Measurements from ENCODE around the gene LYPD3.

The LYPD3 gene

GRCh38 chr19:43486412-43486811, 21.0 kb upstream of the LYPD3 start:
- DNase-seq (ENCODE audit: low read depth in 2 of 2, low spot score in 1 of 2): no peak

DNA sequence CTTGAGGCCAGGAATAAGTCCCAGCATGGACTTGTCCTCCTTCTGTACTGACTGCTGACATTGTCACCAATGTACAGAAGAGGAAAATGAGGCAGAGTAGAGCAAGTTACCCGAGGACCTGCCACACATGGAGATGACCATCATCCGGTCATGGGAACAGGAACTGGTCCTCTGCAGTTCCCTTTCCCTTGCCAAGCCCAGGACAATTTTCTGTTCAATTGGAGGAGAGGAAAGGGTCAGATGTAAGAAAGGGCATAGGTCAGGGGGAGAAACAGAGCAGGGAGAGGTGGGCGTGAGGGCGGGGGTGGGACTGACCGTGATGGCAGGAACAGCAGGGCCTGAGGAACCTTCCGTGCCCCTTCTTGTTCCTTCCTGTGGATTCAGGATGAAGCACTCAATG, 20.5 kb upstream of the LYPD3 start:
- no peak for DNase-seq (ENCODE audit: low read depth in 2 of 2, low spot score in 1 of 2)

DNA sequence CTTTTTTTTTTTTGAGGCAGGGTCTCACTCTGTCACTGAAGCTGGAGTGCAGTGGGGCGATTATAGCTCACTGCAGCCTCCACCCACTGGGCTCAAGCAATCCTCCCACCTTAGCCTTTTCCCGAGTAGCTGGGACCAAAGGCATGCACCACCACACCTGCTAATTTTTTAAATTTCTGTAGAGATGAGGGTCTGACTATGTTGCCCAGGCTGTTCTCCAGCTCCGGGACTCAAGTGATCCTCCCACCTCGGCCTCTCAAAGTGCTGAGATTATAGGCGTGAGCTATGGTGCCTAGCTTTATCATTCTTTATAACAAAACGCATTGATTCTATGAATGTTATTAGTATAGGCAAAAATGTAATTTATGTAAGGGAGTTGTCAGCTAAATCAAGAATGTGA, 17.9 kb upstream of the LYPD3 start:
- no peak for DNase-seq (ENCODE audit: low read depth in 2 of 2, low spot score in 1 of 2)

DNA sequence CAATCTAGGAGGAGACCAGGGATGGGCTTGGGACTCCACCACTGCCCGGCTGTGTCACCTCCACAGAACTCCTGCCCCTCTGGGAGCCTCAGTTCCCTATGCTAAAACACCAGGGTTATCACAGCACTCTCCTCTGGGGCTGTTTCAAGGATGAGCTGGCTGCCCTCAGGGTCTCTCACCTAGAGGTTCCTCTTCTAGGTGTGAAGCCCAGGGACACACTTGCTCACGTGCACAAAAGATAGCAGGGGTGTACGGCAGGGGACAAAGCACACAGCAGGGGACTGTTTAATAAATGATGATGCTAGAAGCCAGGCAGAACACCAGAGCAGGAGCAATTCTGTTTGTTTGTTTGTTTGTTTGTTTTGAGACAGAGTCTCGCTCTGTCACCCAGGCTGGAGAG, 16.8 kb upstream of the LYPD3 start:
- DNase-seq (ENCODE audit: low read depth in 2 of 2, low spot score in 1 of 2): no peak

DNA sequence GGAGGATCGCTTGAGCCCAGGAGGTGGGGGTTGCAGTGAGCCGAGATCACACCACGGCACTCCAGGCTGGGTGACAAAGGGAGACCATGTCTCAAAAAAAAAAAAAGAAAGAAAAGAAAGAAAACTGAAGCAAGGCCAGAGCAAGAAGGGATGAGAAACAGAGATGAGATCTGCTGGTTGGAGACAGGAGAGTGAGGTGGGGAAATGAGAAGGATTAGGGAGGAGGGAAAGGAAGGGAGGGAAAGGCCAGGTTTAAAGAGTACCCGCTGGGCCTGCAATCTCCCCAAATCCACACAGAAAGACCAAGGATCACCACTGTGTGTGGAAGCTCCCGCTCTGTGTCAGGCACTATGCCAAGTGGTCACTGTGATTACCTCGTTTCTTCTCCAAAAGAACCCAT, 16.3 kb upstream of the LYPD3 start:
- no peak for DNase-seq (ENCODE audit: low read depth in 2 of 2, low spot score in 1 of 2)

DNA sequence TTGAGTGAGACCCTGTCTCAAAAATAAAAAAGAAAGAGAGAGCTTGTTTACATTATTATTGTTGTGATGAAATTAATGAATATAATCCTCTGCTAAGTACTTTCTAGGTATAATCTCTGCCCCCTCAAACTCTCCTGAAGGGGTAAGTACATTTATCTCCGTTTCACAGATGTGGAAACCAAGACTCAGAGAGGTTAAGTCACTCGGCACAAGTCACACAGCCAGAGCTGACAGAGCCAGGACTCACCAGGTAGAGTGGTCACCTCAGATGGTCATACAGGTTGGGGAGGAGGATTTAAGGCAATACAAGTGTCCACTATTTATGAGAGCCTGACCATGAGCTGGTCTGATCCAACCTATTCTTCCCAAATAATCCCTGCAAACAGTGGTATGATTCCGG, 15.2 kb upstream of the LYPD3 start:
- no peak for DNase-seq (ENCODE audit: low read depth in 2 of 2, low spot score in 1 of 2)

- no peak for DNase-seq (ENCODE audit: low read depth in 2 of 2, low spot score in 1 of 2)
Measured at GRCh38 chr19:43479961-43480561, 14.7 kb upstream of the LYPD3 start.

- no peak for DNase-seq (ENCODE audit: low read depth in 2 of 2, low spot score in 1 of 2)
Measured at GRCh38 chr19:43479226-43479625, 13.8 kb upstream of the LYPD3 start.

DNA sequence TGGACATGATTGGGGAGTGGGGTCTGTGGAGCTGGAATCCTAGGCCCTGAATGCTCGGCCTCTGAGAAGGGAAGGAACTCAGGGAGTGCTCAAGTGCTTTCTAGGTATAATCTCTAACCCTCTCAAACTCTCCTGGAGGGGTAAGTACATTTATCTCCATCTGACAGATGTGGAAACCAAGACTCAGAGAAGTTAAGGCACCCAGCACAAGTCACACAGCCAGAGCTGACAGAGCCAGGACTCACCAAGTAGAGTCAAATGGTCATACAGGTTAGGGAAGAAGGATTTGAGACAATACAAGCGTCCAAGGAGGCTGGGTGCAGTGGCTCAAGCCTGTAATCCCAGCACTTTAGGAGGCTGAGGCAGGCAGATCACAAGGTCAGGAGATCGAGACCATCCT, 12.9 kb upstream of the LYPD3 start:
- no peak for DNase-seq (ENCODE audit: low read depth in 2 of 2, low spot score in 1 of 2)

- no peak for DNase-seq (ENCODE audit: low read depth in 2 of 2, low spot score in 1 of 2)
Measured at GRCh38 chr19:43476606-43477005, 11.2 kb upstream of the LYPD3 start.

GRCh38 chr19:43474986-43475705, 9.7 kb upstream of the LYPD3 start:
- peak; percentile 90 to 92 for DNase-seq (ENCODE audit: low read depth in 2 of 2, low spot score in 1 of 2)

- no peak for DNase-seq (ENCODE audit: low read depth in 2 of 2, low spot score in 1 of 2)
Measured at GRCh38 chr19:43474487-43474886, 9.1 kb upstream of the LYPD3 start.

DNA sequence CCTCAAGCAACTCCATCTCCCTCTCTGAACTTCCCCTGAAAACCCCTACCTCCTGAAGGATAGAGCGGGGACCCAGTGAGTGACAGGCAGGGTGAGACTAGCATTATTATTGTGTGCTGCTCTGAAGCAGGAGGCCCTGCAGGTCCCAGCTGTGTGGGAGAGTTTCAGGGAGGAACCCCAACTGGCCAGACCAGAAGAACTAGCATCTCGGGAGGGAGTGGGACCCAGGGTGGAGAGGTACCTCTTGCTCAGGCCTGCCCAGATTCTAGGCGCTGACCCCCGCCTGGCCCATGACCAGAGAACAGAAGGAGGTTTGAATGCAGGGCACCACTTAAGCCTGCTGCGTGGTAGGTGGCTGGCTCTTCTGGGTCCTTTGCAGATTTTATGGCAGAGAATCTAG, 5.7 kb upstream of the LYPD3 start:
- no peak for DNase-seq (ENCODE audit: low read depth in 2 of 2, low spot score in 1 of 2)

- no peak for DNase-seq (ENCODE audit: low read depth in 2 of 2, low spot score in 1 of 2)
Measured at GRCh38 chr19:43470288-43470687, 4.9 kb upstream of the LYPD3 start.

DNA sequence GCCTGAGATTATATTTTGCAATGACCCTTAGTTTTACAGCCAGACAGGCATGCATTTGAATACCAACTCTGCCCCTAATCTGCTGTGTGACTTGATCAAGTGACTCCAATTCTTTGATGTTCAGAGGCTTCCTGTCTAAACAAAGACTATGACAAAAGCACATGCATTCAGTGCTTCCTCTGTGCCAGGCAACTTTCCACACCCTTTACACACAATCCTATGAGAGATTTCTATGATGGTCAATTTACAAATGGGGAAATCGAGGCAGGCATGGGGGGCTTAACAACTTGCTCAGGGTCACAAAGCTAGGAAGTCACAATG, 3.7 kb upstream of the LYPD3 start:
- no peak for DNase-seq (ENCODE audit: low read depth in 2 of 2, low spot score in 1 of 2)

- no peak for DNase-seq (ENCODE audit: low read depth in 2 of 2, low spot score in 1 of 2)
Measured at GRCh38 chr19:43468354-43469159, 3.1 kb upstream of the LYPD3 start.

DNA sequence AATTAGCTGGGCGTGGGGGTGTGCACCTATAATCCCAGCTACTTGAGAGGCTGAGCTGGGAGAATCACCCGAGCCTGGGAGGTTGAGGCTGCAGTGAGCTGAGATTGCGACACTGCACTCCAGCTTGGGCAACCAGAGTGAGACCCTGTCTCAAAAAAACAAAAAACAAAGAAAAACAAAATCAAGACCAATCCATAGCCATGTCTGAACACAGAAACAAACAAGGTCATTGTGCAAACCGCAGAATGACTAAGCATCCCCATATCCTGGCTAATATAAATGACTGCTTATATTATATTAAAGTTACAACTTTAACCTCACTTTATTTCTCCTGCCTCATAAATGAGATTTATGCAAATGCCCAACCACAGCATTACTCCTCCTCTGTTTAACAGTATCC, 2.3 kb upstream of the LYPD3 start:
- no peak for DNase-seq (ENCODE audit: low read depth in 2 of 2, low spot score in 1 of 2)

DNA sequence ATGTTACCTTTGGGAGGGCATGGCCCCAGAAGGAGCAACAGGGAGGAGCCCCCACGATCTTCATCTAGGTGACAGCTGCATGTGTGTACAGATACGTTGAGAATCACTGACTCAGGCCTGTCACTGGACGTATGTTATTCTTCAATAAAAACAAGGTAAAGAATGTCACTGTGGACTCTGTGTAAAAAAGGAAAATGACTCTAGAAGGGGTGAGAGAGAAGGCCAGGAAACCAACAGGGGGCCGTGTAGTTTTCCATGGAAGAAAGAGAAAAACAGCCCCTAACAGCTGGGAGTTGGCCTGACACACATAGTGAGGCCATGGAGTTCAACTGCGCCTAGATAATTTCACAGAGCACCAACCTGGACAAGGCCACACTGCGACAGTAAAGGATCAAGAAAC, 1.9 kb upstream of the LYPD3 start:
- DNase-seq (ENCODE audit: low read depth in 2 of 2, low spot score in 1 of 2): no peak

DNA sequence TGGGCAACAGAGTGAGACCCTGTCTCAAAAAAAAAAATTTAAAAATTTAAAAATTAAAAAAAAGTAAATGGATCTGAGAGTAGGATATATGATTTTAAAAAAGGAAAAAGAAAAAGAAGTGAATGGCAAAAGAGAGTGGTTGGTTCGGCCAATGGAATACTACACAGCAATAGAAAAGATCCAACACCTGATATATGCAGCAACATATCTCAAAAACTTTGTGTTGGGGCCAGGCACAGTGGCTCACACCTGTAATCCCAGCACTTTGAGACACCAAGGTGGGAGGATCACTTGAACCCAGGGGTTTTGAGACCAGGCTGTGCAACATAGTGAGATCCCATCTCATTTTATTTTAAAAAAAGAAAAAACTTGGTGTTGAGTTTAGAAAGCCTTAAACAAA, 1.4 kb upstream of the LYPD3 start:
- no peak for DNase-seq (ENCODE audit: low read depth in 2 of 2, low spot score in 1 of 2)

DNA sequence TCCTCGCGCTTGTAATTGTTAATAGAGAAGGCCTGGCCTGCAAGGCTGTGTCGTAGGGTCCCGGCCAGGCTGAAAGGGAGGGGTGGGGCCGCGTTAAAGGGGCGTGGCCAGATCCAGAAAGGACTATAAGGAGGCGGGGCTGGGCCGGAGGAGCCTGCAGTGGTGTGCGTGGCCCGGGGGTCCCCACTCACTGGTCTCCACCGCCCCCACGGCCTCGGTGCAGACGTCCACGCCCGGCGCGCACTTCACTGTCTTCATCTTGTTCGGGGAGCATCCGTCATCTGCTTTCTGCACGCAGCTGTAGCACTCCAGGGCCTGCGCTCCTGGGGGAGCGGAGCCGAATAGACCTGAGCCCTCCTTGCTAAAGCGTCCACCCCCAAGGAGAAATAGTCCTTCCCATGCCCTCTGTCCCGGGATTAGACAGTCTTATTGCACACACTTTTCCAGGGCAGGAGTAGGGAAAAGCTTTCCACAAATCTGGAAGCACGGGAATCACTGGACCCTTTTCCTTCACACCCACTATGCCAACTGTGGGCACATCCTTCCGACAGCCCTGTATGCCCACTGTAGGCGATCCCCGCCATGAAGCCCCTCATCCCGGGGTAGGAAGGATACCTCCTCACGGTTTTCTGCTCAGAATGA, 1.2 kb downstream of the LYPD3 start:
- peak in 1 of 2 donors; percentile 52 for DNase-seq (ENCODE audit: low read depth in 2 of 2, low spot score in 1 of 2)

DNA sequence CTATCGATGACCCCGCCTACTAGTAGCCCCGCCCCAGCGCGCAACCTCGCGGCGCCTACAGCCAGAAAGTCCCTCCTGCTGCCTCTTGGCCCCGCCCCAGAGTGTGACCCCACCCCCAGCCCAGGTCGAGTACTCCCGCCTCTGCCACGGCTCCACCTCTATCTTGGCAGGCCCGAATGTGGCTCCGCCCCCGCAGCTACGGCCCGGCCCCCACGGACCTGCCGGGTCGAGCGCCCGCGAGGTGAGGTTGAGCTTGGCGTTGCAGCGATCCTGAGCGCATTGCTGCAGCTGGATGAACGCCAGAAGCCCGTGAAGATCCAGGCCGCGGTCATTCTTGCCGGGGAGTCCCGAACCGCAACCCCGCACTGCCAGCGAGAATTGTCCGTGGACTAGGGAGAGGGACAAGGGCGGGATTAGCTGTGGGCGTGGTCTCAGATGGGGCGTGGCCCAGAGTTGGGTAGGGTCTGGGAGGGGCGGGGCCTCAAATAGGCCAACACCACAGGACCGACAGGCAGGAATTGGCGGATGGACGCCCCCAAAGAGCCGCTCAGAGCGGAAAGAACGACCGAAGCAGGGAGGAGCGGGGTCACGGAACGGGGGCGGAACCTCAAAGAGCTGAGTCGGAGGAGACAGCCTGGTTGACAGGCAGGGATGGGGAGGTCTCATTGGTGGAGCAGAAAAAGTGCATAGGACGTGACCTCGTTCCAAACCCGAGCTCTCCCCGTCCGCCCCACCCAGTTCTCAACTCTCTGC, 1.9 kb downstream of the LYPD3 start:
- DNase-seq (ENCODE audit: low read depth in 2 of 2, low spot score in 1 of 2): peak; percentile 97 to 99
